Stimulated activated CD8-positive, alpha-beta memory T cell treated with anti-CD3 and anti-CD28 coated beads, Interleukin-4, amount 100 ng/mL, for 4 hours (primary cell): Measurements from ENCODE around the gene KCTD16.
A peak's percentile ranks its signal among the peaks of the same experiment; 100 is the strongest.

Experiments used
- DNase-seq, 2 donors: peaks; one replicate each; pipeline ENCODE4 v3.0.0-alpha.2; 2020; ENCODE audit warnings: low read depth in 2 of 2, low spot score in 1 of 2

Gene KCTD16

DNA sequence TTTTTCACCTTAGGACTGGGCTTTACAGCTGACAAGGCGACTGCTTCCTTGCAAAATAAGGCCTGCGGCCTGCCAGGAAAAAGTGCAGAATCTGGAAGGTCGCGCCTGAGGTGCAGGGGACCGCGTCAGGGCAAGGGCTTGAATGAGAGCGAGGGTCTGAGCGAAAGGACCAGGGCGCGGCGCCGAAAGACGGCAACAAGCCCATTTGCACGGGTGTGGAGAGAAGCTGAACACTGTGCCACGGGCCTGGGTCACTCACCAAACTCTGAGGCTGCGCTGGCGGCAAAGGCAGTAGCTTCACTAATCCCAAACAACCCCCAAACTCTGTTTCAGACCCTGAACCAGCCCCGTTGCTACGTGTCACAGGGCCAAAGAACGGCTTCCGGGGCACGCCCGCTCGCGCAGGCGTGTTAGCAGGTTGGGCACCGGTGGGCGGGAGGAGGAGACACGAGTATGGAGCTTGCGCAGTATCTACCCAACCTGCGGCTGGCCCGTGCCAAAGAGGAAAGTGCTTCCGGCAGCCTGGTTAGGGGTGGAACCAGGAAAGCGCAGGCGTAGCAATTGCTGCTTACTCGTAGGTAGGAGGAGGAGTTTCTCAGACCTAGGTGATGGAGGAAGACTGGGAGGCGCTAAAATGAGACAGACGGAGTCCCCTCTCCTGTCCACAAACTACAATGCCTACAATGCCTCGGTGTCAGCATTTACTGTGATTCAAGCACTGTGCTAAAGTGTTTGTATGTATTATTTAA is at the start of gene KCTD16, which contains the start of gene YIPF5:
Gene KCTD16 (plus strand): TSS at position 598 of the 749 bp plus-strand sequence.
Gene YIPF5 (minus strand): TSS at position 384 of the 749 bp plus-strand sequence. CDS start 704 bp downstream, outside the sequence.
- DNase-seq = peak; percentile 91 to 94

DNA sequence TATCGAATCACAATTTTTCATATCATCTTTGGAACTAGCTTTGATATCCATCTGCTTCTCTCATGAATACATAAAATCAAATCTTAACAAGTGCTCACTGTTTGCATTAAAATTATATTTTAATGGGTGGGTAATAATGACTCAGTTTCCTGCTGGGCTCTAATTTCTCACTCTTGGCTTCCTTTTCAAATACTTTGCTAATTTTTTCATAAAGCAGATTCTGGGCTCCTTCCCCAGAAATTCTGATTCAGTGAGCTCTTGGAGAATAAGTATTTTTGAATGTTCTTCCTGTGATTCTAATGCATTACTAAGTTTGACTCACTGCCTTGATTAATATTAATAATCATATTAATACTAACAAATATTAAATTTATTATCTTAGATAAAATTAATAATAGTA is 49.1 kb upstream of the KCTD16 start:
- no peak for DNase-seq

DNA sequence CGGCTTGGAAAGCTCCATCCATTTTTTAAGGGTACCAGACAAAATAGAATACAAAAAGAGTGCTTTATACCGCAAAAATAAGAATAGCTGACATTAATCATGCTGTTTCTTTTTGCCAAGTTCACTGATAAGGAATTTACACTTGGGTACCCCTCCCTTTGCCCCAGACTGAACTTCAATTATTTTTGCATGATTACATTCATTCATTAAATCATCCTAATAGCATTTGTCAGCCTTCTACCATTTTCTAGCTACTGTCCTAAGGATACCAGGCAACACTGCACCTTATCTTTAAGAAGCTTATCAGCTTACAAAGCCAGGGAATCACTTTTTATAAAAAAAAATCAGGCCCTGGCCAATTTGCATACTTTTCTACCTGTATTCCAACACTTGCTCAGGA is 48.6 kb upstream of the KCTD16 start:
- no peak for DNase-seq

DNA sequence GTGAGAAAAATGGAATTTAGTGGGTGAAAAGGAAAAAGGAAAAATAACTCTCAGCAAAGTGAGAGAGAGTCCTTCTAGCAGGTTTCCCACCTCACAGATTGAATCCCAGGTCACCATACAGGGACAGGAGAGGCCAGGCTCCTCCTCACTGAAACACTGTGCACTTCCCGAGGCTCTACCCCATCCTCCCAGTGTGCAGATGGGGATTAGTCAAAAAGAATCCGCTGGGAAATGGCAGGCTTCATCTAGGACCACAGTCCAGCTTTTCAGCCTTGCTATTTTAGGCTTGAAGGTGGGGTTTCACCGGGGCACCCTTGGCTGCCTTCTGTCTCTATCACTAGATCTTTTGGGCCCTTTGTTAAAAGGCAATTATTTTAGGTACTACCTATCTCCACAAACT is 48.0 kb upstream of the KCTD16 start:
- DNase-seq = no peak

DNA sequence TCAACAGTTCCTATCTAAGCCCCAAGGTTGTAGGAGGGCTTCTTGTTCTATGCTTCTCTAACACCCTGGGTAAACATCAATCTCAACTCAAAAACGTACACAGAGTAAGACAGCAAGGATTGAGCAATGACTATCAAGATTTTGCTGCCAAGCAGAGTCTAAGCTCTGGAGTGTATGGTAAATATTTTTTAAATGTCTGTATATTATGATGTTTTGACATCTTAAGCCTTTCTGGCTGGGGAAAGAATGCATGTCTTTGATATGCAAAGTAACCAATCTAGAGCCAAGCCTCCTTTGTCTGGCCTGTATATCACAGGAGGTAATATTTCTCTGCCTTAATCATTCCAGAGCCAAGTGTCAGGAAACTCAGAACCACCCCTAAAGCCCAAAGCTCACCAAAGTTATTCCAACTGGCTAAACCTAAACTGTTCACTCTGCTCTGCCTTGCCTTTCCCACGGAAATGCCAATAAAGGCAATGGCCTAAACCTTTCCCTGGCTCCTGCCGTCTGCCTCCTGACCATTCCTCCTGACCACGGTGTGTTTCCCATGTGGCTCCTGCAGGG is 45.4 kb upstream of the KCTD16 start:
- no peak for DNase-seq

DNA sequence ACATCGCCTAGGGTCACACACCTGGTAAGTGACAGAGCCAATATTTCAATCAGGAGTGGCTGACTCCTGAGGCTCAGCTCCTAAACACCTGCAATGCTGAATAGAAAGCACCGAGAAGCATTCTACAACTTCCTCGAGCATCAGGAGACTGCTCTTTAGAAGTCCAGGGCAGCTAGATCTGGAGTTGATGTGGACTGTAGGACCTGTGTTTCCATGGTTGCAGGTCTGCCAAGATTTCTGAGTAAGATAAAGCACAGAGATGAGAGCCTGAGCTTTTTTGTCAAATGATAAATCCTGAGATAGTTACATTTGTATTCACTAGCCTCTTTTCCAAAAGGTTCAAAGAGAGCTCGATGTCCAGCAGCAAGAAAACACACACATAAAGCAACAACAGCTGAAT is 44.0 kb upstream of the KCTD16 start:
- no peak for DNase-seq

DNA sequence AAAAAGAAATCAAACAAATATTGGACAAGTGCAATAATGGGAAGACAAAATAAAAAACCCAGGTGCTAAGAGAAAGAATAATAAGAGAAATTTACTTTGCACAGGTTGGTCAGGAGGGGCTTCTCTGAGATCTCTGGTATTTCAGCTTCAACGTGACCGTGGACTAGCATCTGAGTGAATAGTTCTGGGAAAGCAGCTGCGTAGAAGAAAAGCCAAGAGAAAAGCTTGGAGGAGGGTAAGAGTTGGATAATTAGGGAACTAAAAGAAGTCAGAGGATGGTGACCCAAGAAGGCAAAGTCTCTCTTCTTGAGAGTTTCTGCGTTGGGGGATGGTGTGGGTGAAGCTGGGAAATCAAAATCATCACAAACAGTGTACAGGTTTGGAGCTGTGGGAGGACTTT is 41.8 kb upstream of the KCTD16 start:
- no peak for DNase-seq

DNA sequence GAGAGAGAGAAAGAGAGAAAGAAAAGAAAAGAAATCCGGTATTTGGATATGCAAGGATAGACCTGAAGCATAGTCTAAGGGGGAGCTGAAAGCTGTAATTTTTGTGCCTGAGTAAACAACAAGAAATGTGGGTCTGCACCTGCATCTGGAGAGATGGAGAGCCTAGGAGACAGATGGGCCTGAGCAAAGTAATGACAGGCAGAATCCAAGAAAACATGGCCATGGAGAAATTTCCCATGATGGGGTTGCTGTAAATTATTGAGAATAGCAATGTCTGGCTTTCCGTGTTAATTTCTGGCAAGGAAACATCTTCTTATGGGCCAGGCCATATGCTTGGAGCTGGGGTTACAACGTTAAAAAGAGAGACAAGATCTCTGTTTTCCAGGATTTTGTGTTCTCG is 40.4 kb upstream of the KCTD16 start:
- DNase-seq = no peak

DNA sequence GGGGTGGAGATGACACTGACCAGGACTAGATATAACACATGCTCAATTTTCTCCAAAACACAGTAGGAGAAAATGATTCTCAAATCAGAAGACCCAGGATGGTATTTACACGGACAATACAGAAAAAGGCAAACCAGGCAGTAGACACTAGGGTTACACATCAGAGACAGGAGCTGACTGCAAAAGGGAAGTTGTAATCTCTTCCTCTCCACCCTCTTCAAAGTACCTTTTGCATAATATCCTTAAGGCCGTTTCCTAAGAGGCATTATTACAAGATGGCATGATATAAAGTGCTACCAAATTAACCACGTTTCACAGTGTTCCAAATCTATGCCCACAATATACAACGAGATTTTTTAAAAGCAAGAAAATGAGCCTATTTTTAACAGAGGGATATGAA is 39.4 kb upstream of the KCTD16 start:
- DNase-seq = no peak

DNA sequence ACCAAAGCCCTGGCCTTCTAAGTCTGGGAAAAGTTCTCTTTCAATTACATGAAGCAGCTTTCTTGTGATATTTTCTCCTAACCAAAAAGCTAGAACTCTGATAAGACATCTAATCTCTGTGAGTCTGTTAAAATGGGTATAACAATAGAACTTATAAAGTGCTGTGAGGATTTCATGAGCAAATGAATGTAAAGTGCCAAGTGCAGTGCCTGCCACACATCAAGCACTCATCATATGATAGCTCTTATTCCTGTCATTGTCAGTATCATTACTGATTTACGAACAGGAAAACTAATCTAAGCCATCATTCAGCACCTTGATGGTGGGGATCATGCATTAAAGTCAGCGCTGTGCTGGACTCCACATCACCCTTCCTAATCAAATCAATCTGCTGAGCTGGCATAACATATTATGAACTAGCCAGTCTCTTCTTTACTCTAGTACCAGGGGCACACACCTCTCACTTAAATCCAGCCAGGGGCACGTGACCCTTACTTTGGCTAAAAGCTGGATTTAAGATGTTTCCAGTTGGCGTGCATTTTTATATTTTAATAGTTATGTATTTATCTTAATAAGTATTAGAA is 37.5 kb upstream of the KCTD16 start:
- DNase-seq = no peak

DNA sequence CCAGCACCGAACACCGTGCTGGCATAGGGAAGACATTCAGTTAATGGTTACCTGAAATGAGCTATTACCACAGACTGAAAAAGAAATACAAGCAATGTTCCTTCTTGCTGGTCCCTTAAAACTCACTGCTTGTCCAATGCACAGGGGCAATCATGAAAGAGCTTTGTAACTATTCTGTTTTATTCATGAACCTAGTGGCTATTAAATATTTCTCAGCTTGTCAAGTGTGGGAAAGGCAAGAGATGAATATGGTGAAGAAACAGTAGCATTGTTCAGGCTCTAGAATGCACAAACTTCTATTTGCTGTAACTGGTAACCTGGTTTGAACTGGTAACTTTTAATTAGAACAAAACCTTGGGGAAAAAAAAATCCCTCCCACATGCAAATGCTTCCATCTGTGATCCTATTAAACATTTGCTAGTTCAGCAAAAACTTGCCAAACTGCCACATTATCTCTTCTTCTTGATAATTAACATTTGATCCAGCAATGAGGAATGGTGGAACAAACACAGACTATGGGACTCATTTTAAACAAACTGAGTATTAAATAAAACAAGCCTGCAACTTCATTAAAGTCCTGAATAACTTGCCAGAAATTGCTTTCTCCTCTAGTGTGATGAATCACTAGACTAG is 36.4 kb upstream of the KCTD16 start:
- DNase-seq = no peak

DNA sequence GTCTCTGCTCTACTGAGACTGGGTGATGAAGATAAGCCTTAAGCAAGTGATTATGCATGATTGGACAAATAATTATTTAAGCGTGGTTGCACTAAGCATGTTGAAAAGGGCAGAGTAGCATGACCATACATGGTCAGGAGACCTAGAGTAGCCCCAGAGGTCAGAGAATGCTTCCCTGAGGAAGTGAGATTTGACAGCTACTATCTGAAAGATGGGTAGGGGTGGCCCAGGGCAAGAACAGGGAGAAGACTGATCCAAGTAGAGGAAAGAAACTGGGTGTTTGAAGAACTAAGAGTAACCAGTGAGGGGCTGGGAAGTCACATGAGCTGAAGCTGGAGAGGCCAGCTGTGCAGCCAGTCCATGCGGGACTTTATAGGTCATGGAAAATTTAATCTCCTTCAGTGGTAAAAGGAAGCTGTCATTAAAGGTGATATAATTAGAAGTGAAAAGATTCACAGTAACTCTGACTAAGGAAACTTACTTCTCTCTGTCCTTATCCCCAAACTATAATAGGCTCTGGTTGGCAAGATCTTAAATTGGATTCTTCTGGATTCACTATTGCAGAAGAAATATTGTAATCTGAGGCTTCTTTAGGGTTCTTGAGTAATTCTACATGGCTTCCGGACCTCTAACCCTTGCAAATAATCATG is 35.4 kb upstream of the KCTD16 start:
- DNase-seq = no peak

DNA sequence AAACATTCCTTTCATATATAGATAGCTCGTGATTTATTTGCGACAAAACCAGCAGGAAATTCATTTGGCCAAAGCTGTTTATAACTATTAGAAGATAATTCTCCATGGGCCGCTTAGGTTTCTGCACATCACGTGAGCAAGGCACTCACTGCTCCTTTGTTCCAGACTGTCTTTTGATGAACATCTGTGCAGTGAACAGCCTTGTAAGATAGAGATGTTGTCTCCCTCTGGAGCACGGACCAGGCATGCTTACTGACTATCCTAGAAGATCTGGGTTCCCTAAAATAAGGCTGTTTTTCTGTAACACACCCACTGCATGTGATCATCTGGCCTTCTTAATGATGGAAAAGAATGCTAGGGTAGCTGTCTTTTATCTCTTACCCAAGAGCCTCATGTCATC is 31.1 kb upstream of the KCTD16 start:
- no peak for DNase-seq

DNA sequence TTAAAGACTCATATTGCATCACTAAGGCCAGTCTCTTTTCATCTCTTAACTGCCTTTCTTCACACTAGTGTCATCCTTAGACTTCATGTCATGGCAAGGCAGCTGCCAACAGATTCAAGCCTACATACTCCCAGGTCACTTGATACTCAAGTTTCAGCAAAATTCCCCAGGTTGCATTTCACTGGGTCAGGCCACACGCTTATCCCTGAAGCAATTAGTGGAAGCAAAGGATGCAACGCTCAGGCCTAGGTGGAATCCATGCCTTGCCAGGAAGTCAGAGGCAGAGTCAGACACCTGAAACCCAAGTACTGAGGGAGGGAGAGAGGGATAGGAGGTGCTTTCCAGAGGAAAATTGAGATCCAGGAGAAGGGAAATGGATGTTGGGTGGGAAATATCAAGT is 29.1 kb upstream of the KCTD16 start:
- no peak for DNase-seq

DNA sequence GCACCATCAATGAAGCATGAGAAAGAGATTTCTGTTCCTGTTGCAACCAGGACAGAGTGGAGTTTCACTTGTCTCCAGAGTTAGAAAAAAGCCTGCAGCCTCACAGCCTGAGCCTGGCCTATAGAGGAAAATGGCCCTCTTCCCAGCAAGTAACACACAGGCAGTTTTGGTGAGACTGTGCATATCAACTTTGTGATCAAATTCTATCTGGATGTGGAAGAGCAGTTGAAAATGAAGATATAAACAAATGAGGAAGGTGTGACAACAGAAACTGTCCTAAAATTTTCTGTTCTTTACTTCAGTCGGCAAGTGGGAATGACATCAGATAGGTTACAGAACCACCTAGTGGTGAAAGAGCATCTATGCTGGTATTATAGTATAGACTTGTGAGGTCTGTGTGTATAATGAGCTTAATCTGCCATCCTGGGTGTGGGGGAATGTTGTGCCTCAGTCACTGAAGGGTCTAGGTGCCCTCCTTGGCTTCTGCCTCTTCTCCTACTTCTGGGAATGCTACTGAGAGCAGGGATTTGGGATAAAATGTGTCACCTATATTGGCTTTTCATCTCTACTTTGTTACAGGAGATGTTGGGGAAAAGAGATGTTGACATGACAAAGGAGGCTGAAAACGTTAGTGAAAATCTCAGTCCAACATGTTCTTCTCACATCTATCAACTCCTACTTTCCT is 28.4 kb upstream of the KCTD16 start:
- DNase-seq = no peak

DNA sequence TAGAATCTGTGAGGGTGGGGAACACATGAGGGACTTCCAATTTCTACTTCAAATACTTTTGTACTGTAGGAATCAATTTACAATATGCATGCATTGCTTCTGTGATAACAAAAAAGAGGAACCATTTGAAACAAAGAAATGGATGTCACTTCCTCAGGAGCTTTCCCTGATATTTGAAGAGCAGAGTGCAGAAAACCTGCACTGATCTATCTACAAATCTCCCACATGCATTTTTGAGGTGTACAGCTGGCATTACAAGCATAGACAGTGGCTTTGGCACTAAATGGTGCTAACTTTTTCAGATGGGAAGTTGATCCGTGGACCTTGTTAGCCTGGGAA is 27.9 kb upstream of the KCTD16 start:
- no peak for DNase-seq

DNA sequence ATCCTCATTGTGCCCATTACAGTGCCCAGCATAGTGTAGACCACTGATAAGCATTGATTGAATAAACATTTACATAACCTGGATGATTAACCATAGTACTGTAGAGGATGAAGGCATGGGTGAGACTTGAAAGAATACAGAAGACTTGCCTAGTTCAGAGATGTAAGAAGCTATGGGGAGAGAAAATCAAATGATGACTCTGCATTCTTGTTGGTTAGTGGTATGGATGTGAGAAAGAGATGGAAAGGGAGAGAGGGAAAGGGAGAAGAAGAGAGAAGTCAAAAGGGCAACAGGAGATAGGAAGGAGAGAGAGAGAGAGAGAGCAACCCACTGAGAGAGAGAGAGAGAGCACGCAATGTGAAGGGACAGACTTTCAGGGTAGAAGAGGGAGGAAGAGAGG is 27.0 kb upstream of the KCTD16 start:
- no peak for DNase-seq

DNA sequence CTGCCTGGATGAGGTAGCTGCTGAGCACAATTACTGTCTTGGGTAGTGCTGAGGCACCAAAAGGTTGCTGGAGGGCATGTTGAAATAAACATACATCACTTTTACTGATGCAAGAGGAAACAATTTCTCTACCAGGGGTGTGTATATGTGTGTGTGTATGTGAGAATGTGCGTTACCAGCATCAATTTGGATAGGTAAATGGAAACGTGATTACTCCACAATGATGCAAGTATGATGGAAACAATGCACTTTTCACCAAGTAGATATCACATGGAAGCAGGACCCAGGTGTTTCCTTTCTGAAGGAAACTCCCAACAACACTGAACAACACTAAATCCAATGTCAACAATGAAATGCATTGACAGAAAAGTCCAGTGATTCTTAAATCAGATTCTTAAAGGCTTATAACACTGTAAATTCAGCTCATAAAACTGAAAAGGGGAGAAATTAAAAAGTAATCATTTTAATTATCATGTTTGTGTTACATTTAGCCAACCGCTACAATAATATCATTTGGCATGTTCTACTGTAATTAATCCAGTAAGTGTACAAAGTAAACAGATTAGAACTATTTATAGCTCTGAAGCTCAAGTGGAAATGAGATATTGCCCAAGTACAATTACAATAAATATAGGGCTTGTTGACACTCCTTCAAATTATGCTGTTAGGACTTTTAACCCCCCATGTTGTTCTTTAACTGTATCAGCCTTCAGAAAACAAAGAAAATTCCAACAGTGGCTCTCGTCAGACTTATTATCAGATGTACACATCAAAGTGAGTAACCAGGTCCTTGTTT is 25.5 kb upstream of the KCTD16 start:
- DNase-seq = no peak

DNA sequence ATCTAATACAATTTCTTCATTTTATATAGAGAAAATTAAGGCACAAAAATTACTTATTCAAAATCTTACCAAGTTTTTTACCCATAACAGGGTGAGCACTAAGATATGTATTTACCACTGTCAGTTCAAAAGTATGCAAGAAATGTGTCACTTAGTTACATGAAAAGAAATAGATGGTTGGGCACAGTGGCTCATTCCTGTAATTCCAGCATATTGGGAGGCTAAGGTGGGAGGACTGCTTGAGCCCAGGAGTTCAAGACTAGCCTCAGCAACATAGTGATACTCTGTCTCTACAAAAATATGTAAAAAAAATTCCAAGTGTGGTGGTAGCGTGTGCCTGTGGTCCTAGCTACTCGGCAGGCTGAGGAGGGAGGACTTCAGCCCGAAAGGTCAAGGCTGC is 19.6 kb upstream of the KCTD16 start:
- DNase-seq = no peak

DNA sequence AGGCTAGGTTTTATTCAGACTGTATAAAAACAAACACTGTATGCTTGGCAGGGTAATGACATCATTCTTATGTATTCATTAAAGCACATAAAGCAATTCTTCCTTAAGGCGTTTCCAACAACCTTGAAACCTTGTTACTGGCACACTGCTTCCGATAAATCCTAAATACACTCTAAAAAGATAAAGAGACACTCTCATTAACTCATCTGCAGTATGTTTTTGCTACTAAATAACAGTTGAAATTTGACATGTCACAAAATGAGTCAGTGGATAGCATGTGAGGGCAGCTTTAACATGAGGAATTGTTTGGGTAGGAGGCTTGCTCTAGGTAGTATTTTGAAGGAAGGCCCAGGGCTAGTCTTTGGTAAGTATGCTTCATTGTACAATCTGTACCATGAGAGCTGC is 13.9 kb upstream of the KCTD16 start:
- DNase-seq = no peak
